ENCODE data around the gene EZH2.

- TF ChIP-seq CTCF (IDR thresholded peaks at IDR 0.05; ENCODE audit: insufficient read depth, low read length) (no peak), POLR2AphosphoS5 (IDR thresholded peaks at IDR 0.05; ENCODE audit: low read depth) (no peak)
These were observed 110.8 kb downstream of the EZH2 start for GRCh38 chr7:148773334-148773733.

All from HL-60 (cell line).